H1 (cell line): ENCODE results near the gene ICE1. TPM values are rescaled to one million over a fixed set of nuclear protein-coding genes. Genes with fewer than 3 reads are reported as not detected.
A peak's percentile ranks its signal among the peaks of the same experiment; 100 is the strongest.

Experiments
- CTCF ChIA-PET: fragments of 300-600 bp; sonication (Branson Sonifier 250); formaldehyde crosslinking; loops from one replicate; lab custom pipeline; 2021; ENCODE audit not compliant: partially characterized antibody; lab: Charles Lee
- POLR2A ChIA-PET: fragments of 300-600 bp; sonication (Branson Sonifier 250); formaldehyde crosslinking; loops from one replicate; lab custom pipeline; 2021; ENCODE audit warnings: inconsistent platforms; ENCODE audit not compliant: partially characterized antibody; lab: Charles Lee
- DNase-seq, 2 experiments: peaks; one replicate each; pipeline versions ENCODE4 v3.0.0 to v3.0.0-alpha.2; 2010 to 2022; ENCODE audit warnings: low spot score in 2 of 2, low read depth in 1 of 2, mixed read lengths in 1 of 2
- FAIRE-seq: peaks from 2 replicates; lab custom pipeline; 2011; peaks lifted over from hg19 to GRCh38; lab: Jason Lieb, UNC
- H2AFZ ChIP-seq: 2 replicates; pipeline ENCODE4 v1.8.1; 2012; ENCODE audit warnings: low read length, inconsistent platforms
- H2AK5ac ChIP-seq: 2 replicates; pipeline ENCODE4 v1.6.1; 2013; ENCODE audit warnings: low read depth, low read length
- H2BK120ac ChIP-seq: replicated peaks from 2 replicates; pipeline ENCODE3; 2013; ENCODE audit warnings: low read depth, low read length, inconsistent platforms
- H2BK12ac ChIP-seq: 2 replicates; pipeline ENCODE4 v1.6.1; 2013; ENCODE audit warnings: low read depth, low read length
- H2BK15ac ChIP-seq: 2 replicates; pipeline ENCODE4 v1.6.1; 2013; ENCODE audit warnings: low read length
- H2BK20ac ChIP-seq: 2 replicates; pipeline ENCODE4 v1.6.1; 2013; ENCODE audit warnings: low read length
- H2BK5ac ChIP-seq: 2 replicates; pipeline ENCODE4 v1.6.1; 2013; ENCODE audit warnings: low read depth, low read length
- H3K14ac ChIP-seq: 2 replicates; pipeline ENCODE4 v1.6.1; 2013; ENCODE audit warnings: inconsistent platforms; ENCODE audit not compliant: insufficient read length
- H3K18ac ChIP-seq: 2 replicates; pipeline ENCODE4 v1.6.1; 2013; ENCODE audit warnings: low read length; ENCODE audit errors: extremely low read depth
- H3K23ac ChIP-seq: 2 replicates; pipeline ENCODE4 v1.6.1; 2013; ENCODE audit warnings: inconsistent platforms; ENCODE audit not compliant: insufficient read length
- H3K23me2 ChIP-seq: 2 replicates; pipeline ENCODE4 v1.6.1; 2013; ENCODE audit warnings: low read depth, low read length
- H3K27ac ChIP-seq: 2 replicates; pipeline ENCODE4 v1.6.1; 2011; ENCODE audit warnings: low read depth, low read length, inconsistent platforms
- H3K27me3 ChIP-seq, 4 experiments: replicated peaks in 1 of 4; 1 replicate in 1 of 4; 2 replicates in 3 of 4; pipeline versions ENCODE4 v1.6.1 to v1.8.1; 2011 to 2013; ENCODE audit warnings: low read length in 3 of 4, mild to moderate bottlenecking in 3 of 4, inconsistent platforms in 2 of 4, mixed read lengths in 2 of 4, moderate library complexity in 1 of 4; ENCODE audit not compliant: control insufficient read depth in 3 of 4, insufficient read depth in 3 of 4; ENCODE audit errors: extremely low read depth in 1 of 4
- H3K36me3 ChIP-seq, 4 experiments: 2 replicates each; pipeline versions ENCODE4 v1.6.1 to v1.8.1; 2011 to 2013; ENCODE audit warnings: mild to moderate bottlenecking in 4 of 4, low read length in 3 of 4, moderate library complexity in 2 of 4, control low read depth in 1 of 4, inconsistent platforms in 1 of 4; ENCODE audit not compliant: insufficient read depth in 4 of 4, control insufficient read depth in 2 of 4
- H3K4ac ChIP-seq: replicated peaks from 2 replicates; pipeline ENCODE3; 2013; ENCODE audit warnings: low read length, low read depth, mixed read lengths, inconsistent platforms; ENCODE audit not compliant: insufficient read length
- H3K4me1 ChIP-seq, 4 experiments: replicated peaks in 1 of 4; 1 replicate in 1 of 4; 2 replicates in 3 of 4; pipeline versions ENCODE4 v1.6.1 to v1.8.1; 2011 to 2013; ENCODE audit warnings: low read length in 3 of 4, inconsistent platforms in 2 of 4, mixed read lengths in 1 of 4; ENCODE audit not compliant: insufficient read depth in 4 of 4, control insufficient read depth in 3 of 4
- H3K4me2 ChIP-seq, 2 experiments: 2 replicates each; pipeline versions ENCODE4 v1.6.1 to v1.8.1; 2011 to 2013; ENCODE audit warnings: low read depth in 2 of 2, low read length in 2 of 2, control low read depth in 1 of 2, inconsistent platforms in 1 of 2, mild to moderate bottlenecking in 1 of 2; ENCODE audit not compliant: insufficient read depth in 1 of 2
- H3K4me3 ChIP-seq, 4 experiments: fragments of 200-600, 300-600 bp in 1 of 4; sonication (generic), shearing (Covaris generic), sonication (Bioruptor Twin) in 1 of 4; 2 replicates each; pipeline versions ENCODE4 v1.5.1 to v1.8.1; 2011 to 2016; ENCODE audit warnings: low read length in 4 of 4, low read depth in 3 of 4, control low read depth in 2 of 4, inconsistent platforms in 2 of 4, mild to moderate bottlenecking in 2 of 4, mixed read lengths in 1 of 4, moderate library complexity in 1 of 4; ENCODE audit not compliant: insufficient read depth in 2 of 4; ENCODE audit errors: extremely low read depth in 1 of 4
- H3K56ac ChIP-seq: replicated peaks from 2 replicates; pipeline ENCODE3; 2013; ENCODE audit warnings: low read depth, mild to moderate bottlenecking, mixed read lengths, low read length, inconsistent platforms; ENCODE audit not compliant: insufficient read length
- H3K79me1 ChIP-seq: 2 replicates; pipeline ENCODE4 v1.6.1; 2013; ENCODE audit warnings: low read depth, low read length, control low read depth
- H3K79me2 ChIP-seq, 2 experiments: 2 replicates each; pipeline versions ENCODE4 v1.6.1 to v1.8.1; 2012 to 2013; ENCODE audit warnings: low read length in 2 of 2, mild to moderate bottlenecking in 2 of 2, inconsistent platforms in 1 of 2; ENCODE audit not compliant: insufficient read depth in 2 of 2, control insufficient read depth in 1 of 2
- H3K9ac ChIP-seq, 4 experiments: replicated peaks in 1 of 4; 1 replicate in 1 of 4; 2 replicates in 3 of 4; pipeline versions ENCODE4 v1.6.1 to v1.8.1; 2011 to 2013; ENCODE audit warnings: low read depth in 3 of 4, low read length in 3 of 4, control low read depth in 2 of 4, mild to moderate bottlenecking in 2 of 4, moderate library complexity in 2 of 4, inconsistent platforms in 1 of 4; ENCODE audit errors: extremely low read depth in 1 of 4
- H3K9me3 ChIP-seq, 2 experiments: 2 replicates each; pipeline versions ENCODE4 v1.6.1 to v1.8.1; 2012 to 2013; ENCODE audit warnings: mild to moderate bottlenecking in 2 of 2, moderate library complexity in 2 of 2, control low read depth in 1 of 2, inconsistent platforms in 1 of 2, low read depth in 1 of 2, low read length in 1 of 2, mixed read lengths in 1 of 2; ENCODE audit not compliant: insufficient read depth in 2 of 2
- H4K20me1 ChIP-seq, 2 experiments: replicated peaks in 1 of 2; 2 replicates each; pipeline versions ENCODE3 to v1.8.1; 2011 to 2013; ENCODE audit warnings: inconsistent platforms in 2 of 2, low read length in 2 of 2, mild to moderate bottlenecking in 1 of 2; ENCODE audit not compliant: insufficient read depth in 2 of 2, control insufficient read depth in 1 of 2
- H4K5ac ChIP-seq: 2 replicates; pipeline ENCODE4 v1.6.1; 2013; ENCODE audit warnings: low read length, low read depth, mixed read lengths, inconsistent platforms; ENCODE audit not compliant: insufficient read length
- H4K8ac ChIP-seq: 2 replicates; pipeline ENCODE4 v1.8.0; 2013; ENCODE audit warnings: mild to moderate bottlenecking, moderate library complexity, low read length, inconsistent platforms; ENCODE audit not compliant: insufficient read depth; ENCODE audit errors: extremely low read depth
- H4K91ac ChIP-seq: replicated peaks from 2 replicates; pipeline ENCODE3; 2013; ENCODE audit warnings: low read length, mixed read lengths, inconsistent platforms; ENCODE audit not compliant: insufficient read length
- ATF3 ChIP-seq: IDR thresholded peaks from 2 replicates; pipeline ENCODE4 v1.6.1; 2011; ENCODE audit warnings: low read depth, mild to moderate bottlenecking, low read length; ENCODE audit not compliant: insufficient read depth
- BRCA1 ChIP-seq: IDR thresholded peaks from 2 replicates; pipeline ENCODE4 v1.6.1; 2012; ENCODE audit warnings: low read depth, low read length, improper control_type of control experiment
- CHD1 ChIP-seq: IDR thresholded peaks from 2 replicates; pipeline ENCODE4 v1.6.1; 2012; ENCODE audit warnings: low read depth, low read length, improper control_type of control experiment
- JUND ChIP-seq: IDR thresholded peaks from 2 replicates; pipeline ENCODE4 v1.6.1; 2011; ENCODE audit warnings: mild to moderate bottlenecking, improper control_type of control experiment, low read length
- KDM4A ChIP-seq: IDR thresholded peaks from one replicate; pipeline ENCODE4 v1.7.1; 2012; ENCODE audit warnings: low read depth, mild to moderate bottlenecking, moderate library complexity, low read length, inconsistent platforms; ENCODE audit not compliant: severe bottlenecking
- KDM5A ChIP-seq: fragments of 200-600 bp; IDR thresholded peaks from 2 replicates; pipeline ENCODE4 v1.7.1; 2012; ENCODE audit warnings: mild to moderate bottlenecking, low read length, inconsistent platforms, mixed read lengths
- MAFK ChIP-seq: IDR thresholded peaks from 2 replicates; pipeline ENCODE4 v1.6.1; 2012; ENCODE audit warnings: low read depth, mild to moderate bottlenecking, improper control_type of control experiment, low read length
- POLR2AphosphoS5 ChIP-seq: IDR thresholded peaks from 2 replicates; pipeline ENCODE4 v1.6.1; 2011; ENCODE audit warnings: low read depth, low read length
- RAD21 ChIP-seq, 2 experiments: IDR thresholded peaks in 1 of 2; conservative IDR thresholded peaks in 1 of 2; 2 replicates each; pipeline ENCODE4 v1.6.1; 2011; ENCODE audit warnings: low read depth in 2 of 2, low read length in 2 of 2, improper control_type of control experiment in 1 of 2, inconsistent platforms in 1 of 2, mild to moderate bottlenecking in 1 of 2, moderate library complexity in 1 of 2
- SRF ChIP-seq: IDR thresholded peaks from 2 replicates; pipeline ENCODE4 v1.6.1; 2011; ENCODE audit warnings: mild to moderate bottlenecking, low read depth, low read length, moderate library complexity
- TEAD4 ChIP-seq: IDR thresholded peaks from 2 replicates; pipeline ENCODE4 v1.6.1; 2012; ENCODE audit warnings: low read depth, low read length, inconsistent platforms, mixed read lengths
- WGBS, 2 experiments: shearing (Covaris generic) in 1 of 2; methylation state at CpG; one replicate each; pipeline versions ENCODE4 v1.1.6 to v1.1.7; 2013 to 2015; ENCODE audit warnings: low lambda C conversion rate in 2 of 2, mixed read lengths in 2 of 2, inconsistent platforms in 1 of 2, low coverage in 1 of 2, missing lambda C conversion rate in 1 of 2; ENCODE audit not compliant: insufficient replicate concordance in 2 of 2, insufficient coverage in 1 of 2, insufficient read length in 1 of 2; ENCODE audit errors: extremely low coverage in 1 of 2, missing lambda C conversion rate in 1 of 2; 5-methylcytosine and 5-hydroxymethylcytosine counted together
- polyA plus RNA-seq, 7 experiments: library from polyadenylated mRNA; depleted of rRNA in 3 of 7; stranded (reverse) in 5 of 7; unstranded in 2 of 7; fragments of >200 nt in 5 of 7; fragments of 200-250 nt in 2 of 7; gene quantifications; 1 replicate in 5 of 7; 2 replicates in 1 of 7; 4 replicates in 1 of 7; pipeline versions ENCODE4 v1.2.1 to v1.2.3, GENCODE V29; 2011 to 2013; ENCODE audit warnings: missing spikeins in 2 of 7, mixed read lengths in 2 of 7
- total RNA-seq: library from RNA; stranded (reverse); fragmentation: NEBNext Ultra II Directional; extraction: Animal tissue kit (Norgen Biotek cat#: 25700); gene quantifications from 2 replicates; pipeline ENCODE4 v1.2.1, GENCODE V29; 2021

Gene ICE1
- total and polyA plus RNA-seq, 2 of the 8 experiments (the other 6 are each of a cell fraction or from before 2014, with no cell fraction given), result 11.8 to 53.9 TPM

GRCh38 chr5:5534333-5534732, 111.9 kb downstream of the ICE1 start:
- H3K9me3 ChIP-seq, result no peaks in the 10 kb centered on the region; a peak in 1 of 4 replicates
- H3K18ac ChIP-seq, result no peak overlapping the region
- no peak overlapping the region for H2BK15ac ChIP-seq
- DNase-seq, result no peak
- H2BK120ac ChIP-seq, result no peak overlapping the region
- CTCF ChIA-PET, result interaction anchor here (1.3 kb wide), 1 partner anchor 25 kb away, joined by 3 read pairs; no protein-coding TSS in a partner anchor
- H2BK12ac ChIP-seq, result no peak overlapping the region
- no peak overlapping the region for H3K4me2 ChIP-seq
- H3K4ac ChIP-seq, result no peak overlapping the region
- H3K27ac ChIP-seq, result no peak overlapping the region
- H2AFZ ChIP-seq, result no peak overlapping the region
- H3K23ac ChIP-seq, result no peak overlapping the region
- H3K79me1 ChIP-seq, result no peaks in the 10 kb centered on the region
- H3K23me2 ChIP-seq, result no peaks in the 10 kb centered on the region
- H4K8ac ChIP-seq, result no peak overlapping the region
- 95% methylated on average over 4 of the region's 4 CpGs; no CpG with 5 or more reads in 1 of the 2 experiments for WGBS, 2 experiments
- H4K5ac ChIP-seq, result peak overlapping the region; percentile 5
- H4K91ac ChIP-seq, result peak overlapping the region; percentile 18
- no peaks in the 10 kb centered on the region for H3K79me2 ChIP-seq
- 0 out of 2 replicates have a peak overlapping the region, but pooled peaks have one; percentile 71 for H2AK5ac ChIP-seq
- POLR2A ChIA-PET, result no interaction called here
- H3K14ac ChIP-seq, result no peak overlapping the region
- H3K4me3 ChIP-seq, result no peak overlapping the region
- no peaks in the 10 kb centered on the region; a peak in 1 of 7 replicates for H3K27me3 ChIP-seq
- no peaks in the 10 kb centered on the region for H3K36me3 ChIP-seq
- no peak for FAIRE-seq
- no peak overlapping the region; a peak in 1 of 7 replicates for H3K9ac ChIP-seq
- no peaks in the 10 kb centered on the region for H4K20me1 ChIP-seq
- H2BK20ac ChIP-seq, result peak overlapping the region; percentile 57
- H3K4me1 ChIP-seq, result peaks cover 0 to 11% (median 0%) of the 10 kb centered on the region in 4 experiments; a peak in 1 of 7 replicates
- TF ChIP-seq JUND (no peak), POLR2AphosphoS5 (no peak), RAD21 (IDR thresholded peaks at IDR 0.05 in 1 of 2, conservative IDR thresholded peaks at IDR 0.05 in 1 of 2; ENCODE audit: low read depth in 2 of 2, low read length in 2 of 2) (no peak), CHD1 (no peak), ATF3 (no peak), MAFK (no peak), KDM4A (no peak), BRCA1 (no peak), SRF (no peak), KDM5A (no peak), TEAD4 (no peak)
- H3K56ac ChIP-seq, result no peak overlapping the region
- H2BK5ac ChIP-seq, result no peak overlapping the region; the same call in 1 of the 2 replicates
